OCI-LY3 (cell line): ENCODE data around the gene FLNA.

Experiments
- CTCF ChIP-seq: fragments of 200-600, 300-600 bp; sonication (generic); IDR thresholded peaks from 2 replicates; pipeline ENCODE4 v1.5.1; 2014; ENCODE audit warnings: antibody characterized with exemption, low read length, low read depth
- EZH2phosphoT487 ChIP-seq: fragments of 200-600 bp; shearing (Covaris generic); IDR thresholded peaks from 2 replicates; pipeline ENCODE4 v1.6.1; 2018; ENCODE audit warnings: antibody characterized with exemption, mixed run types, low read depth

GRCh38 chrX:154329294-154329693, 45.1 kb downstream of the FLNA start:
- TF ChIP-seq CTCF = no peak
- no peak for TF ChIP-seq EZH2phosphoT487
